ENCODE measurements around the gene SMYD3. TPM values are rescaled to one million over a fixed set of nuclear protein-coding genes. Genes with fewer than 3 reads are reported as not detected.

SMYD3 gene
- total and polyA plus RNA-seq, 9 donors = 10.8 to 24.0 (median 13.7) TPM

DNA sequence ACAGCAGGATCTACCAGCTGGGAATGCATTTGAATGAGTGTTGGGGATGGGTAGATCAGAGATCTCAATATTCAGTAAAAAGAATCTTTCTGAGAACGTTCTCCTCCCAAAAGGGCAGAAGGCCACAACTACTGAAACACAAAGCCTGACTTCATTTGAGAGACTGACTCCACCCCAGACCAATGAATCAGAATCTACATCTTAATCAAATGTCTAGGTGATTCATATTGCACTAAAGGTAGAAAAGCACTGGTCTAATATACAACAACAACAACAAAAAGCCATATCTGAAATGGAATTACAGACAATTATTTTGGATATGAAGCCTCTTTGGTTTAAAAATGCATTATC, 123.9 kb downstream of the SMYD3 start:
- no peak overlapping the region for H3K27ac ChIP-seq
- WGBS, 3 donors = 54 to 72% (median 58%) methylated on average over 1 of the region's 1 CpG

GRCh38 chr1:246382589-246383238, 124.4 kb downstream of the SMYD3 start:
- H3K4me1 ChIP-seq (ENCODE audit: insufficient read depth) = no peaks in the 10 kb centered on the region

More for the DNA sequence above, 123.9 kb downstream of the SMYD3 start:
- intact Hi-C loops (cut with DNase I) = no loop called here
- no peak overlapping the region for H3K4me3 ChIP-seq
- no peaks in the 10 kb centered on the region for H3K27me3 ChIP-seq
- H3K36me3 ChIP-seq = no peaks in the 10 kb centered on the region
- no peak for TF ChIP-seq EP300 (IDR thresholded peaks at IDR 0.05)
- TF ChIP-seq, protein P1, sequence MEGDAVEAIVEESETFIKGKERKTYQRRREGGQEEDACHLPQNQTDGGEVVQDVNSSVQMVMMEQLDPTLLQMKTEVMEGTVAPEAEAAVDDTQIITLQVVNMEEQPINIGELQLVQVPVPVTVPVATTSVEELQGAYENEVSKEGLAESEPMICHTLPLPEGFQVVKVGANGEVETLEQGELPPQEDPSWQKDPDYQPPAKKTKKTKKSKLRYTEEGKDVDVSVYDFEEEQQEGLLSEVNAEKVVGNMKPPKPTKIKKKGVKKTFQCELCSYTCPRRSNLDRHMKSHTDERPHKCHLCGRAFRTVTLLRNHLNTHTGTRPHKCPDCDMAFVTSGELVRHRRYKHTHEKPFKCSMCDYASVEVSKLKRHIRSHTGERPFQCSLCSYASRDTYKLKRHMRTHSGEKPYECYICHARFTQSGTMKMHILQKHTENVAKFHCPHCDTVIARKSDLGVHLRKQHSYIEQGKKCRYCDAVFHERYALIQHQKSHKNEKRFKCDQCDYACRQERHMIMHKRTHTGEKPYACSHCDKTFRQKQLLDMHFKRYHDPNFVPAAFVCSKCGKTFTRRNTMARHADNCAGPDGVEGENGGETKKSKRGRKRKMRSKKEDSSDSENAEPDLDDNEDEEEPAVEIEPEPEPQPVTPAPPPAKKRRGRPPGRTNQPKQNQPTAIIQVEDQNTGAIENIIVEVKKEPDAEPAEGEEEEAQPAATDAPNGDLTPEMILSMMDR (IDR thresholded peaks at IDR 0.05) = no peak
- no peak for TF ChIP-seq POLR2A (IDR thresholded peaks at IDR 0.05)
- DNase-seq = no peak
- H3K9me3 ChIP-seq = no peaks in the 10 kb centered on the region
- no peaks in the 10 kb centered on the region for H3K4me1 ChIP-seq (ENCODE audit: insufficient read depth)

DNA sequence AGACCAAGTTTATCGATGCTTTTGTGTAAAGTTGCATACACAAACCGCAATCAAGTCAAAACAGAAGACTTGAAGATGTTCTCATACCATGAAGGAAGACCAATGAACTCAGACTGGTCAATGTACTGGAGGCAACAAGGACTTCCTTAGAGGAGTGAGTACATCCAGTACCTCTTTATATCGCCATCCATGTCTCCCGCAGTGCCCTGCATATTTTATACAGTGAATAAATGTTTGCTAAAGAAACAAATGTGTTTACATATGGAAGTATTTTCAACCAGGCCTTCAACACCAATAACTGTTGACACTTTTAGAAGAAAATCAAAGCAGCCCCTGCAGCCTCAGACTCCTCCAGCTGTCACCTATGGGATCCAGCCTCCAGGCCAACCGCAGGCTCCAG, 125.6 kb downstream of the SMYD3 start:
- Histone ChIP-seq H3K4me1 (ENCODE audit: insufficient read depth) (no peaks in the 10 kb centered on the region), H3K27me3 (no peaks in the 10 kb centered on the region), H3K36me3 (no peaks in the 10 kb centered on the region), H3K4me3 (no peak overlapping the region), H3K9me3 (no peaks in the 10 kb centered on the region), H3K27ac (no peak overlapping the region)
- TF ChIP-seq POLR2A (IDR thresholded peaks at IDR 0.05) (no peak), EP300 (IDR thresholded peaks at IDR 0.05) (no peak)
- TF ChIP-seq, protein P1 (IDR thresholded peaks at IDR 0.05) = no peak
- 96 to 99% (median 98%) methylated on average over 5 of the region's 5 CpGs for WGBS, 3 donors
- DNase-seq = no peak
- intact Hi-C loops (cut with DNase I) = no loop called here

More at GRCh38 chr1:246382589-246383238, 124.4 kb downstream of the SMYD3 start:
- no peak for DNase-seq
- TF ChIP-seq, protein P1 (IDR thresholded peaks at IDR 0.05) = no peak
- TF ChIP-seq POLR2A (IDR thresholded peaks at IDR 0.05) (no peak), EP300 (IDR thresholded peaks at IDR 0.05) (no peak)
- no peak overlapping the region for H3K27ac ChIP-seq
- no peaks in the 10 kb centered on the region for H3K27me3 ChIP-seq
- H3K4me3 ChIP-seq = no peak overlapping the region
- intact Hi-C loops (cut with DNase I) = no loop called here
- no peaks in the 10 kb centered on the region for H3K9me3 ChIP-seq
- WGBS, 3 donors = 97 to 100% (median 97%) methylated on average over 3 of the region's 3 CpGs
- H3K36me3 ChIP-seq = no peaks in the 10 kb centered on the region

- intact Hi-C loops (cut with DNase I) = no loop called here
- Histone ChIP-seq H3K4me3 (no peak overlapping the region), H3K9me3 (no peaks in the 10 kb centered on the region), H3K4me1 (ENCODE audit: insufficient read depth) (peaks cover 3% of the 10 kb centered on the region), H3K27ac (no peak overlapping the region), H3K36me3 (no peaks in the 10 kb centered on the region), H3K27me3 (no peaks in the 10 kb centered on the region)
- TF ChIP-seq POLR2A (IDR thresholded peaks at IDR 0.05) (no peak), EP300 (IDR thresholded peaks at IDR 0.05) (no peak)
- TF ChIP-seq, protein P1 (IDR thresholded peaks at IDR 0.05) = no peak
- 86 to 92% (median 89%) methylated on average over 5 of the region's 5 CpGs for WGBS, 3 donors
- no peak for DNase-seq
These were observed 129.4 kb downstream of the SMYD3 start for GRCh38 chr1:246377625-246378153.
